CD4-positive, alpha-beta T cell (primary cell): ENCODE data around the gene ZC3H12D. TPM values are rescaled to one million over a fixed set of nuclear protein-coding genes. Genes with fewer than 3 reads are reported as not detected.

Experiments used
- ATAC-seq: fragments of 200-7000 bp; cut with Tn5 transposase; one replicate; pipeline ENCODE4 v1.10.0; 2022; ENCODE audit warnings: mild to moderate bottlenecking; ENCODE audit not compliant: poor library complexity
- CTCF ChIA-PET: fragments of 350-600 bp; sonication (Branson Sonifier 250); formaldehyde crosslinking; loops from one replicate; lab custom pipeline; 2021; ENCODE audit warnings: antibody characterized with exemption, inconsistent platforms; lab: Charles Lee
- POLR2A ChIA-PET: fragments of 350-600 bp; sonication (Branson Sonifier 250); formaldehyde crosslinking; loops from one replicate; lab custom pipeline; 2021; ENCODE audit warnings: antibody characterized with exemption, inconsistent platforms; lab: Charles Lee
- DNase-seq, 14 experiments: peaks; one replicate each; pipeline ENCODE4 v3.0.0-alpha.2; 2013 to 2020; ENCODE audit warnings: mixed read lengths in 2 of 14
- H3K27ac ChIP-seq, 2 donors: one replicate each; pipeline versions ENCODE4 v1.5.1 to v1.7.0; 2013; ENCODE audit warnings: low read length in 2 of 2, low read depth in 1 of 2, mild to moderate bottlenecking in 1 of 2
- H3K27me3 ChIP-seq, 2 experiments: 1 replicate in 1 of 2; 2 replicates in 1 of 2; pipeline versions ENCODE4 v1.6.1 to v1.7.0; 2013; ENCODE audit warnings: low read length in 2 of 2, control low read depth in 1 of 2, mild to moderate bottlenecking in 1 of 2, moderate library complexity in 1 of 2; ENCODE audit not compliant: insufficient read depth in 2 of 2, control insufficient read depth in 1 of 2
- H3K36me3 ChIP-seq: one replicate; pipeline ENCODE4 v1.6.1; 2013; ENCODE audit warnings: low read length, control low read depth; ENCODE audit not compliant: insufficient read depth
- H3K4me1 ChIP-seq: one replicate; pipeline ENCODE4 v1.6.1; 2013; ENCODE audit warnings: low read length, control low read depth; ENCODE audit not compliant: insufficient read depth
- H3K4me3 ChIP-seq: one replicate; pipeline ENCODE4 v1.5.1; 2013; ENCODE audit warnings: mild to moderate bottlenecking, low read length, moderate library complexity
- H3K9me3 ChIP-seq, 2 experiments: 1 replicate in 1 of 2; 2 replicates in 1 of 2; pipeline versions ENCODE4 v1.6.1 to v1.7.0; 2013; ENCODE audit warnings: low read length in 2 of 2, mild to moderate bottlenecking in 2 of 2, control low read depth in 1 of 2, moderate library complexity in 1 of 2; ENCODE audit not compliant: control insufficient read depth in 1 of 2, insufficient read depth in 1 of 2
- H3K27ac Mint-ChIP-seq: one replicate; pipeline ENCODE4 v1.8.0; 2020; ENCODE audit warnings: mixed read lengths
- H3K27me3 Mint-ChIP-seq: one replicate; pipeline ENCODE4 v1.8.0; 2021; ENCODE audit warnings: mixed read lengths
- H3K36me3 Mint-ChIP-seq: one replicate; pipeline ENCODE4 v1.8.0; 2021; ENCODE audit warnings: low read depth, mixed read lengths
- H3K4me1 Mint-ChIP-seq: one replicate; pipeline ENCODE4 v1.8.0; 2021; ENCODE audit warnings: low read depth, mixed read lengths
- H3K4me3 Mint-ChIP-seq: one replicate; pipeline ENCODE4 v1.8.0; 2020; ENCODE audit warnings: mild to moderate bottlenecking, mixed read lengths
- H3K9me3 Mint-ChIP-seq: one replicate; pipeline ENCODE4 v1.8.0; 2020; ENCODE audit warnings: mixed read lengths
- CTCF ChIP-seq: fragments of 200-600 bp; IDR thresholded peaks from one replicate; pipeline ENCODE4 v1.8.0; 2022; ENCODE audit warnings: antibody characterized with exemption, mild to moderate bottlenecking
- intact Hi-C, 2 experiments: fragments of 100-400 bp; cut with DNase I in 1 of 2; cut with micrococcal nuclease in 1 of 2; formaldehyde crosslinking; loops; one replicate each; pipeline versions ENCODE4 v1.15.1 to v1.9.0; 2023 to 2025; cut with DNase I, micrococcal nuclease
- total RNA-seq, 174 experiments: library from RNA in 2 of 174; stranded (reverse) in 2 of 174; gene quantifications; one replicate each; pipeline ENCODE4 v1.2.3 and lab custom pipeline; 2021 to 2026

Gene ZC3H12D
- total RNA-seq, 2 experiments from 2014 or later: 70.2 to 71.0 TPM

GRCh38 chr6:149483334-149483725, 1.5 kb downstream of the ZC3H12D start:
- Histone ChIP-seq H3K4me3 (peak overlapping the region; percentile 68), H3K36me3 (no peaks in the 10 kb centered on the region), H3K27ac (peak overlapping the region; percentile 91 to 97), H3K27me3 (no peaks in the 10 kb centered on the region), H3K4me1 (peaks cover 79% of the 10 kb centered on the region), H3K9me3 (no peaks in the 10 kb centered on the region)
- Mint-ChIP-seq H3K36me3 (peaks cover 43% of the 10 kb centered on the region), H3K9me3 (no peaks in the 10 kb centered on the region), H3K4me1 (peaks cover 77% of the 10 kb centered on the region), H3K27ac (peak overlapping the region; percentile 99), H3K4me3 (peak overlapping the region; percentile 92), H3K27me3 (no peaks in the 10 kb centered on the region)
- ATAC-seq (no peak), DNase-seq (peak in 3 of 14 experiments; percentile 40 to 50 (median 44))
- TF ChIP-seq CTCF: no peak
- POLR2A ChIA-PET: interaction anchor here (0.6 to 2.9 kb wide), 4 partner anchors 9 to 61 kb away, joined by 3 to 27 read pairs (median 3); no protein-coding TSS in a partner anchor
- intact Hi-C loops: no loop called here
- CTCF ChIA-PET: interaction anchor here (0.9 to 3.3 kb wide), 8 partner anchors 15 to 429 kb away, joined by 3 to 24 read pairs (median 8); partner anchors contain the start of gene PPIL4

- TF ChIP-seq CTCF: no peak
- CTCF ChIA-PET: interaction anchor here (0.9 to 2.5 kb wide), 5 partner anchors 16 to 428 kb away, joined by 3 to 15 read pairs (median 4); partner anchors contain the start of gene PPIL4
- H3K4me1 ChIP-seq: peaks cover 75% of the 10 kb centered on the region
- Mint-ChIP-seq H3K4me1 (peaks cover 78% of the 10 kb centered on the region), H3K27ac (peak overlapping the region; percentile 99), H3K36me3 (peaks cover 49% of the 10 kb centered on the region), H3K27me3 (no peaks in the 10 kb centered on the region), H3K4me3 (peak overlapping the region; percentile 92), H3K9me3 (no peaks in the 10 kb centered on the region)
- intact Hi-C loops: no loop called here
- H3K9me3 ChIP-seq: no peaks in the 10 kb centered on the region
- H3K27ac ChIP-seq: peak overlapping the region; percentile 91 to 97
- DNase-seq (peak in 3 of 14 experiments; percentile 42 to 47 (median 46)), ATAC-seq (no peak)
- peak overlapping the region; percentile 68 for H3K4me3 ChIP-seq
- POLR2A ChIA-PET: interaction anchor here (0.6 to 2.9 kb wide), 4 partner anchors 9 to 62 kb away, joined by 3 to 27 read pairs (median 3); no protein-coding TSS in a partner anchor
- no peaks in the 10 kb centered on the region for H3K36me3 ChIP-seq
- H3K27me3 ChIP-seq: no peaks in the 10 kb centered on the region
Observed at GRCh38 chr6:149482545-149483333, 2.1 kb downstream of the ZC3H12D start.

GRCh38 chr6:149480502-149481280, 4.1 kb downstream of the ZC3H12D start:
- Histone ChIP-seq H3K4me3 (peak overlapping the region; percentile 68), H3K9me3 (no peaks in the 10 kb centered on the region), H3K27ac (peak overlapping the region; percentile 91 to 97), H3K36me3 (peaks cover 11% of the 10 kb centered on the region), H3K4me1 (peaks cover 87% of the 10 kb centered on the region), H3K27me3 (no peaks in the 10 kb centered on the region)
- ChIA-PET POLR2A (no interaction called here), CTCF (interaction anchor here (1.0 to 1.5 kb wide), 5 partner anchors 36 to 452 kb away, joined by 3 to 4 read pairs (median 3); partner anchors contain the start of gene PPIL4)
- peaks cover 59% of the 10 kb centered on the region for H3K36me3 Mint-ChIP-seq
- peak overlapping the region; percentile 99 for H3K27ac Mint-ChIP-seq
- H3K9me3 Mint-ChIP-seq: no peaks in the 10 kb centered on the region
- ATAC-seq (peak; percentile 36), DNase-seq (peak in 11 of 14 experiments; percentile 32 to 84 (median 60))
- H3K4me3 Mint-ChIP-seq: peak overlapping the region; percentile 92
- H3K27me3 Mint-ChIP-seq: no peaks in the 10 kb centered on the region
- H3K4me1 Mint-ChIP-seq: peaks cover 82% of the 10 kb centered on the region
- TF ChIP-seq CTCF: no peak
- intact Hi-C loops: no loop called here
